Measurements from ENCODE around the gene TMEM117.

TMEM117 gene

DNA sequence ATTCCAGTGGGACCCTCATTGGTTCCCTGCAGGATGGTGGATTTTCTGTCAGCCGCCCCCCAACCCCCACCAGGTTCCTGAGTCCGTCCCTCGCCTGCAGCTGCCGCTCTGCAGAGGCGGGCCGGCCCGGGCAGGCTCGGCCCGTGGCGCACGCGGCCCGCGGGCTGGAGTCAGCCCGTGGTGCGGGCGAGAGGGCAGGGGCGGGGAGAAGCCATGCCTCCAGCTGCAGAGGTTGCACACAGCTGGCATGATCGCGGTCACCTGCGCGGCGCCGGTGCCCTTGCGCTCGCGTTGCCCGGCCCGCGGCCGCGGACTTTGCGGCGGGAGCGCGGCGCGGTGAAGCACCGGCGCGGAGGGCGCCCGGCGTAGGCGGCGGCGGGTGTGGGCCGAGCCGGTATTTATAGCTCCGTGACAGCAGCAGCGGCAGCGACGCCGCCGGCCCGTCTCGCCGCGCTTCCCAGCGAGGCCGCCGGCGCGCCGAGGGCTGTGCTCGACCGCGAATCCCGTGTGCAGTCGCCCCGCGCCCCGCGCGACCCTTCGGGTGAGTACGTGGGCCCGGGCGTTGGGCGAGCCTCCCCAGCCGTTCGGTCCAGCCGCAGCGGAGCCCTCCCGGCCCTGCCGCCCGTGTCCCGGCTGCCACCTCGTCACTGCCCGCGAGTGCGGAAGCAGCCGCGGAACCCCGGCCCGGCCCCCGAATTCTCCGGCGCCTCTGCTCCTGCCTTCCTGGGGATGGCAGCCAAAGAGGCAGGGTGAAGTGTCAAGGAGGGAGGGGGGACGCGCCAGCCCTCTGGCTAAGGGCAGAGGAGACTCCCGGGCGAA lies at the start of gene TMEM117:
TSS of gene TMEM117 (plus strand) at position 426 of the 819 bp plus-strand sequence.
- DNase-seq: peak; percentile 63

DNA sequence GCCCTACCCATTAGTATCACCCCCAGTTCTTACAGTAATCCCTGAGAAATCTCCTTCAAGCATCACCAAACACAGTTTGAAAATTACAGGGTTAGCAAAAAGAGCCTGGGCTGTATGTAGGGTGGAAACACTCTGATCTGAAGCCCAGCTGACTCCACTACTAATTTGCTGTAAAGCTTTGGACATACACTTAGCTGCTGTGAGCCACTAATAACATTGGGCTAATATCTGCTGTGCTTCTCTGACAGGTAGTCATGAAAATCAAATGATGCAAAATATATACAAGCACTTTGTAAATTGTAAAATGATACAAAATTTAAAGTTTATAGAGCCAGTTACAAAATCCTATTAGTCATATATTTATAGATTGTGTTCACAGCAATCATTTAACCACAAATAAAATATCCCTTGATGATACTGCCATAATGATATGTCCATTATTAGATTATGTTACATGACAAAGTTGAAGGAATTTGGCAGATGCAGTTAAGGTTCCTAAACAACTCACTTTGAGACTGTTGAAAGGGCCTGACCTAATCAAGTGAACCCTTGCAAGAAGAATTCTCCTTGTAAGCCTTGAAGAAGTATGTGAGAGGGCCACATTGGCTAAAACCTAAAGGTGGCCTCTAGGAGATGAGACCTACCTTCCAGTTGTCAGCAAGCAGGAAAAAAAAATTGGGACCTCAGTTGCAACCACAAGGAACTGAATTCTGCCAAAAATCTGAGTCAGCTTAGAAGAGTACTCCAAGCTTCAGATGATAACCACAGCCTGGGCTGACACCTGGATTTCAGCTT lies 48.8 kb upstream of the TMEM117 start:
- no peak for DNase-seq

DNA sequence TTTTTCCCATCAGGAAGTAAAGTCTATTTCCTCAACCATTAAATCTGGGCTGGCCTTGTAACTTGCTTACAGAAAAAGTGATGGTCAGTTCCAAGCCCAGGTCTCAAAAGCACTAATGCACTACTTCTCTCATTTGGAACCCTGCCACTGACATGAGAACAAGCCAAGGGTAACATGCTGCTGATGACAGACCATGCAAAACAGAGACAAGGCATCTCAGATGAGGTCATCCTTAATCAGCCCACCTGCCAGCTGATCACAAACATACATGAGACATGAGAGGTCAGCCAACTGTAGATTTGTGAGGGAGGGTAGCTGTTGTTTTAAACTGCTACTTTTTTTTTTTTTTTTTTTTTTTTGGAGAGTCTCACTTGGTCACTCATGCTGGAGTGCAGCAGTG lies 45.9 kb upstream of the TMEM117 start:
- peak; percentile 17 for DNase-seq

DNA sequence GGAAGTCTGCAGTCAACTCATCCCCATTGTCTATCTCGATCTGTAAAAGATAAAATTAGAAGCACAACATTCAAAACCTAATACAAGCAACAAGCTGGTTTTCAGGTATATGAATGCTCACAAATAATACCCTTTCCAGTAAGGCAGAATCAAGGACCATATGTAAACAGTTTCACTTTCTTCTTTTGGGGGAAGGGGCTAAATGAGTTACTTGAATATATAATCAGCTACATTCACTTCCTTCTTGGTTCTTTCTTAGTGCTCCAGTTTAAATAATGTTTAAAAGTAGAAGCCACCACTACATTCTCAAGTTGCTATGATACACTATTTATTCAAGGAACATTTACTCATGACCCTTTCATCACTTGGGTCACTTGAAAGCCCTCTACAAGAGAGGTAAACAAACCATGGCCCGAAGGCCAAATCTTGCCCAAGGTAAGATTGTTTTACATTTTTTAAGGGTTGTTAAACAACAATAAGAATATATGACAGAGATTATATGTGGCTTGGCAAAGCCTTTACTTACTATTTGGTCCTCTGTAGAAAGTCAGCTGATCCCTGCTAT lies 40.1 kb upstream of the TMEM117 start:
- no peak for DNase-seq

DNA sequence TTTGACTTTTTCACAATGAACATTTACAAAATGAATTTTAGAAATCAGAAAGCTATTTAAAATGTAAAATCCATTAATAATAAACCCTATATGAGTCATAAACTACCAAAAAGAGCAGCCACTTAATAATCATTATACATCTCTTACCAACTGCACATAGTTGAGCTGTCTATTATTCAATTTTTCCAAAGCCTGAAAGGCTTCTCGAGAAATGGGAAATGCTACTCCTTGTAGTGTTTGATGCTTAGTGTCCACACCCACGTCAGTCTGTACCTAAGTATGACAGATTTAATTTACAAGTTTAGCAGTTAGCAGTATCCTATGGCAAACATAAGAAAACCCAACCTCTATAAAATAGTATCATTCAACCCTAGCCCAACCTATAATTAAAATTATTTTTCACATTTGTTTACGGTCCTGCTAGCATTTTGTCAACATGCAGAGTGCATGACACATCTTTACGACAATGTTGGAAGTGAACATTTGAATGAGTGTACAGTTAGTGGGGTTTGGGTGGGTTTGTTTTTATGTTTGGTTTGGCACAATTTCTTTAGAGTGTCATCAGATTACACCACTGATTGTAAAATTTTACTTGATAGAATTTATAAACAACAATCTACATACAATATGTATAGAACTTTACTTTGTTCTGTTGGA lies 38.2 kb upstream of the TMEM117 start:
- DNase-seq: no peak

DNA sequence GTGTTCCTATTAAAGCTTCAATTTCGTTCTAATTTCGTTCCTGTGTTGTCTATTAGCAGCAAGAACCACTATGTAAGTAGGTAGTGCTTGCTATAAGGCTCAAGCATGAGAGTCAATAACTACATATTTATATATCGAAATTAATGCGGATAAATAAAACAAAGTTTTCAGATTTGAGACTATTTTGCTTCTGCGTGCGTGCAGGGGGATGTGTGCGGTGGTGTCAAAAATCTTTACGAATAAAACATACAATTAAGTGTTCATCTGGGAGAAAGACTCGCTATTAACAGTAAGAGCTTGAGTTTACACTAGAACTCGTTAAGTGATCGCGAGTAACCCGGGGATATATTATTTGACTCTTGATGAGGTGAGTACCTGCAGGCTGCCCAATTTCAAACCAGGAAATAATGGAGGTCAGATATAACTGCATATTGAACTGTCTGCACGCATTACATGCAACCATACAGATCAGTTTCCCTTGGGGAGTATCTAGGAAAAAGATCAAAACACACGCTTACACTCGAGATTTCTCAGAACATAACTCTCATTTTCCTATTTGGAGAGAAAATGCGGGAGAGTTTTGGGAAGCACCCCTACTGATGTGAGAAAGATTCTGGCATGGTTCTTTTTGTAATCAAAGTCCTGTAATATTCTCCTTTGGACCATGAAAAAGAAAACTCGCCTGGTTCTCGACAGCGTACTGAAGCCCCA lies 30.6 kb upstream of the TMEM117 start:
- DNase-seq: no peak

DNA sequence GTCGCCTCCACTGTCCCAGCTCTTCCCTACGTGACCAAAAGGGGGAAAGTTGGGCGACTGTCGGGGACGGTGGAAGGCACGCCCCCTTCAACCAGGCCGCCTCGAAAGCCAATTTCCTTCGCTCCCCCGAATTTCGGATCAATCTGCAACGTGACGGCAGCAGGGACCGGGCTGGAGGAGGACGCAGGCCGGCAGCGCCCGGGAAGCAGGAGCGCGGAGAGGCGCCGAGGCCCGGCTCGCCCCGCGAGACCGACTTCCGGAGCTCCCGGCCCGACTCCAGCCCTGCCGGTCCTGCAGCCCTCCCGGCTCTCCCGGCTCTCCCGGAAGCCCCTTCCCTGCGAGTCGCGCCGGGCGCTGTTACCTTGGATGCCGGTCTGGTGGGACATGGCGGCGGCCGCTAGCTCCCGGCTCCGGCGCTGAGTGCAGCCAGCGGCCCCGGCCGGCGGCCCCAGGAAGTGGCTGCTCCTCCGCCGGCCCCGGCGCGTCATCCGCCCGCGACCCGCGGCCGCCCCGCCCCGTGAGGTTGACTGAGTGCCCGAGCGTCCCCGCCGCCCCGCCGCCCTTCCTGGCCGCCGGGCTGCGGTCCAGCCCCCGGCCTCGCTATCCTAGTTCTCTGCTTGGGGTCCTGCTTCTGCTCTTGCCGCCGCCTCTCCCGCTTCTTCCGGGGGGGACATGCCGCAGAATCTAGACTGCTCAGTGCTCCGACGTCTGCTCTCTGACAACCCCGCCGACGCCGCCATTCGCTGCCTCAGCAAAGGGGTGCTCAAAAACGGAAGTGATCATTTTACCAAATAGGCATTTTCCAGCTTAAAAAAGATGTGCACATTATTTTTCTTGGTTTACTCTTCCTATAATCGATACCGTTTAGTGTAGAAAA lies 29.8 kb upstream of the TMEM117 start, which contains the start of gene TWF1:
TSS of gene TWF1 (minus strand) at position 458 of the 877 bp plus-strand sequence. CDS start at position 386, 72 bp downstream.
- peak; percentile 88 for DNase-seq

DNA sequence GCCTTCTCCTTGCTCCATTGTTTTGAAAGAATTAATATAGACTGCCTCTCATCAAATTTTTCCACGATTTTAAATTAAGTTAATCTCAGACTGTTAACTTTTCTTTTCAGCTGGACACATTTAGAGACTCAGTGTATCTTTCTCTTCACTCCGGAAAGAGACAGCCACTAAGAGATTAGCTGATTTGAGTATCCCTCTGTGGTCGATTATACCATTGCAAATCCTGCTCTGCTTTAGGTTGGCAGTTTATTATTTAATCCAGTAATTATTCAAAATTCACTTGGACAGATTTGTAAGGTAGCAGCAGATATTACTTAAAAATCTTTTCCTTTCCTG lies 29.2 kb upstream of the TMEM117 start:
- no peak for DNase-seq

DNA sequence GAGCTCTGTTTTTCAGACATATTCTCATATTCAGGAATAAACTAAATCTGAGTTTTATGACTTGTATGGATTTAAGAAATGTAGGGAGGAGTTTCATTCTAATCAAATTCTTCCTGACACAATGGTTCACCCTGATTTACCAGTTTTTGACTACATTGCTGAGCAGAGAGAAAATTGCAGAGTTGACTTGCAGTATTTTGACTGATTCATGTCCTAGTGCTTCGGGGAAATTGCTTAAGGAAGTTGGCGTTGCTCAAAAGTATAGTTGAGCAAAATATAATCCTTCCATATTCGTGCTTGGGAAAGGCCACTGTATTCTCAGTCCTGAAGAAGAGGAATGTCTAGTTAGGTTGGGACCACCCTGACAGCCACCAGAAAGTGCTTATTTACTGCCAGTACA lies 28.5 kb upstream of the TMEM117 start:
- no peak for DNase-seq

DNA sequence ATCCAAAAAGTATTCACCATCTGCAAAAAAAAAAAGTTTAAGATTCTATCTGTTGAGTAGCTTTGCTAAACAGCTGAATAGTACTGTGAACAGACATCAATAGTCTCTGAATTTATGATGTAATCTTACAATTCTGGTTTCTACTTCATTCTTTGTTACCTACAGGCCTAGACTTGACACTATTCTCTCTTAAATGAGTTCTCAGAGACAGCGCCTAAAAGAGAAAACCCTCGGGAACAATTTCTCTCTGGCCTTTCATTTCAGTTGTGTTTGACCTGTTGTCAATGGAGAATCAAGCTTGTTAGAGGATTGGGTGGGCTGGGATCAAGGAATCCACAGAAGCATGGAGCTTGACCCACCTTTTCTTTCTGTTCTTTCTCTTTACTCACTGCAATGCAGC lies 23.8 kb upstream of the TMEM117 start:
- DNase-seq: no peak

DNA sequence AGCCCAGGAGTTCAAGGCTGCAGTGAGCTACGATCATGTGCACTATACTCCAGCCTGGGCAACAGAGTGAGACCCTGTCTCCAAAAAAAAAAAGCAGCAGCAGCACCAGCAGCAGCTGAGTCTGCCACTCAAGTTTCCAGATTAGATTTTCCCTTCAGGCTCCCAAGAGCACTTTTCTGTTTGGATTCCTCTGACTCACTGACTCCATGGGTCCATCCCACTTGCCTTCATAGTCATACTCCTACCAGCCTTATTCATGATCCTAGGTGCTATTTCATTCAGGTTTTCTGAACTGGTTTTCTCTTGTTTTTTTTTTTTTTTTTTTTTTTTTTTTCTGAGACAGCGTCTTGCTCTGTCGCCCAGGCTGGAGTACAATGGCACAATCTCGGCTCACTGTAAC lies 23.0 kb upstream of the TMEM117 start:
- DNase-seq: no peak

DNA sequence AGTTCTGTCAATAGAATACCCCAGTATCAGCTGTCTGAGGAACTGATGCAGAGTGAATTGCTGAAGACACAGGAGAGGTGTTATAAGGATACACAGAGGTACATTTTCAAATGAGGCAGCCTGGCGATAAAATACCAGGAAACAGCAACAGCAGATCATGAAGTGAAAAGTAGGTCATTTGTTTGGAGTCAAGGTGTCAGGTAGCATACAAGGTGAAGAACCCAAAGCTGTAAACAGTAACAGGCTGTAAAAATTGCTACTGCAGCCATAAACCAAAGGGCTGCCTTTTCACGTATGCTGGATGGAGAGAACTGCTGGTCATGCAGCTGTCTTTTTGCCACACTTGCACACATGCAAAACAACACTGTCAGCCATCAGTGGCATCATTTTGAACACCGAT lies 20.5 kb upstream of the TMEM117 start:
- DNase-seq: no peak

DNA sequence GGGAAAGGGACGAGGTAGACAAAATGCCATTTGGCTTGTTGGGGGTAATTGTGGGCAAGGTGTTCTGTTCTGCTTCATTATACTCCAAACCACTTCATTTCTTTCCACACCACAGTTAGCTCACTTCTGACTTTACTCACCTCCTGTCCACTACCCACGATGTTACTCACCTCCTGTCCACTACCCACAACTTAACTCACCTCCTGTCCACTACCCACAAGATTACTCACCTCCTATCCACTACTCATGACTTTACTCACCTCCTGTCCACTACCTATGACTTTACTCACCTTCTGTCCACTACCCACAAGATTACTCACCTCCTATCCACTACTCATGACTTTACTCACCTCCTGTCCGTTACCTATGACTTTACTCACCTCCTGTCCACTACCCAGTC lies 19.7 kb upstream of the TMEM117 start:
- DNase-seq: no peak

DNA sequence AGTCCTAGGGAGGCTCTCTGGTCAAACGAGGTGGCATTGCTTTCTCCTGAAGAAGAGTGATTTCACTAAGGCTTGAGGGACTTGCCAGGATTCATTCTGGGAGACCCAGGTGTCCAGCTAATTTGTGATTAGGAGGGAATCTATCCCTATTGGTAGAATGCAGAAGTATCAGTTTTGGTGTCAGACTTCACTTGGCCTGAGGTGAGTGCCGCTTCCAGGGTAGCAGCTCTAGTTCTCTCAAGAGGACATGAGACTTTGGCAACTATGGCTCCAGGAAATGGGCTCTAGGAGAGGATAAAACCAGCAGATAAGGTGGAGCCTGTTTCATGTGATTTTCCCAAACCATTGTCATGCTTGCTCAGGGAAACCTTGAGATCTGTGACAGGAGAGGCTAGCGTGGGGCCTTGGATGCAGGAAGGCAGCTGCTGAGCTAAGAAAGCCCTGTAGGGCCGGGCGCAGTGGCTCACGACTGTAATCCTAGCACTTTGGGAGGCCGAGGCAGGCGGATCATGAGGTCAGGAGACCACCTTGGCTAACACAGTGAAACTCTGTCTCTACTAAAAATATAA lies 11.6 kb upstream of the TMEM117 start:
- no peak for DNase-seq

DNA sequence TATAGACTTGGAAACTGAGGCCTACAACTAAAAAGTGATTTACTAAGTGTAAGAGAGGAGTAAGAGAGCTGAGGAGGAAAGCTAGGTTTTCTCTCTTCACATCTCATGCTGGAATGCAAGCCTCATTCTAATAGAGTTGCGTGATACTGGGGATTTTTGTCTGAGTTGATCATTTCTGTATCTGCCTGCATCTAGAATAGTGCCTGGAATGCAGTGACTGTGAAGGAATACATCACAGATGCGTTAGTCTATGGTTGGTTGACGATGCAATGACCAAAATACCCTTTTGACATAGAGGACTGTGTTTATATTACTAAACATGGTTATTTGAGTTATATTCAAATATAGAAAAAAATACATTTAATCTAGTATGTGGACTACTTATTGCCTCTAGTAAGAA lies 9.2 kb upstream of the TMEM117 start:
- no peak for DNase-seq

DNA sequence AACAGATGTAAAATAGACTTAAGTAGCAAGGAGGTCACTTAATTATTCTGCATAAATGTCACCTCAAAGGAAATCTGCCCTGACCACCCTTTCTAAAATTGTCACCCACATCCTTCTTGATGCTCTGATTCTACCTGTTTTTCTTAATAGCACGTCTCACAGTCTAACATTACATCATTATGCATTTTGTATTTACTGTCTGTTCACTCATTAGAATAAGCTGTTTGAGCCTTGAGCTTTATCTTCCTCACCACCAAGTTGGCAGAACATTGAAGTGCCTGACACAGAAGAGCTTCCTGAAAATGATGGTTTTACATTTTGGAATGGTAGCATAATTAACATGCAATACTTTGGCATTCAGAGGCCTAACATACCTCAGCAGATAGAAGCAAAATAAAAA lies 8.8 kb upstream of the TMEM117 start:
- DNase-seq: no peak

DNA sequence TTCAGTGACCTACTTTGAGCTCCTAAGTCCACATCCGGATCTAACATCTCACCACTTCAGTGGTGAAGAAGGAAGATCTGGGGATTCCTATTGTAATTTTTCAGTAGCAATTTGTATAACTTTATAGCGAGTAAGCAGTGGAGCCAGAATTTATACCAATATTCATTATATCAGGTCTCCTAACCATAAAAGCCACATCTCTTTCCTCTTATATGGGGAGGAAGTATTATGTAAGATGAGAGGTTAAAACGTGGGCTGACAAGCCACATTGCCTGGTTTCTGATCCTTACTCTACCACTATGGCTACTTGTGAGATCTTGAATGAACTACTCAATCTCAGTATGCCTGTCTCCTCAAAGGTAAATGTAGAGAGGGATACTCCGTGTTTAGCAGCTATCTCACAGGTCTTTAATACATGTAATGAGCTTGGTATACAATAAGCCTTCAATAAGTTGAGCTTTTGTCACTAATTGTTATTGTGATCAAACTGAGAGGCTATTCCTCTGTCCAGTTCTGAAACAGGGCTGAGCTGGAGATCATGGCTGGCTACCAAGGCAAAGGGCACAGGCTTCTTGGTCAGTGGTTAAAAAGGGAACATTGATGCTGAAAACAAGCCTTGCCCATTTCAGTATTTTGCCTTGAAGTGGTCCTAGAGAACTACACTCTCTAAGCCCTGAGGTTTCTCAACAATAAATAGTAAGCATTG lies 3.3 kb upstream of the TMEM117 start:
- no peak for DNase-seq

DNA sequence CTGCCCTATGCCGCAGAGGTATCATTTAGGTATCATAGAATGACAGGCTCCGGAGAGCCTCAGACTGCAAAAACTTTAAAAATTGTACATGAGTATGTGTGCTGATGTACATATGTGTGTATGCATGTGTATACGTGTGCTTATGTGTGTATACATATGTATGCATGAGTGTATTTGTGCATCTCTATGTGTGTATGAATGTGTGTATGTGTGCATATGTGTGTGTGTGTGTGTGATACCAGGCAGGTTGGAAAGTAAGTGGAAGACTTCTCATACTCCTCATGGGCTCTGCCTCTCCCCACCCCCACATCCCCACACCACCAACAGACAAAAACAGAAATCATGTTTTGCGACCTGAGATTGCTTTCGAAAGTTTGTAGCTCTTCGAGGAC lies 621 bp upstream of the TMEM117 start:
- DNase-seq: no peak

DNA sequence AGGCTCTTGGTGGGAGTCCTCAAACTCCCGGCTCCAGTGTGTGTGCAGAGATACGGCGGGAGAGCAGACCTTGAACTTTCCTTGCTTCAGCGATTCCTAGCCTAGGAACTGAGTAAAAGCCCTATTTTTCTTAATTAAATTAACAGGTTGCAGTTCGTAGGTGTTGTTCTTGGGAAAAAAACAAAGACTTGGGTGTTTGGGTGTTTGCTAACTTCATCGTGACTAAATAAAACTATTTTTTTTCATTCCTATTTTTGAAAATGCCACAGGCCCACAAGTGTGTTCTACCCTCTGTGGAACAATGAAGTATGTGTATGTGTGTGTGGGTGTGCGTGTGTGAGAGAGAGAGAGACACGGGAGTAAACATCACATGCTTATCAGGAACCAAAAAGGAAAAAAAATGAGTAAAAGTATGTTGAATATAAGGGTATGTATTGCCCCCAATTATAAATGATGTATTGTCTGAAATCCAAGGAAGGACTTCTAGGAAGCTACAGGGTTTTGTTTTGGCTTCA lies 651 bp downstream of the TMEM117 start:
- DNase-seq: no peak

DNA sequence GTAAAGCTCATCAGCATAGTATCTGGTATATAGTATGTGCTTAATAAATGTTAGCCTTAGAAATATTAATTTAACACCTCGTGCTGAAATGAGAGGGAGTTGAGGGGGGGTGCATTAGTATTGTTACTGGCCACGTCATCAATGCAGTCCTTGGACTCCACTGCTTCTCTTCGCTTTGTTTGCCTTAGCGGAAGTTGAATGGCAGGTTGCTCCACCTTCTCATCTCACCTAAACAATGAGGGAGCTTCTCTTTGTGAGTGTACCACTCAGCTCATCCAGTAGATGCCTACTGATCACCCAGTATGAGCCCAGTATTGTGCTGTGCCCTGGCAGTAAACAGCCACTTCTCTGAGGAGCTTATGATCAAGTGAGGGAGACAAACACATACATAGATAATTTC lies 4.5 kb downstream of the TMEM117 start:
- no peak for DNase-seq

DNA sequence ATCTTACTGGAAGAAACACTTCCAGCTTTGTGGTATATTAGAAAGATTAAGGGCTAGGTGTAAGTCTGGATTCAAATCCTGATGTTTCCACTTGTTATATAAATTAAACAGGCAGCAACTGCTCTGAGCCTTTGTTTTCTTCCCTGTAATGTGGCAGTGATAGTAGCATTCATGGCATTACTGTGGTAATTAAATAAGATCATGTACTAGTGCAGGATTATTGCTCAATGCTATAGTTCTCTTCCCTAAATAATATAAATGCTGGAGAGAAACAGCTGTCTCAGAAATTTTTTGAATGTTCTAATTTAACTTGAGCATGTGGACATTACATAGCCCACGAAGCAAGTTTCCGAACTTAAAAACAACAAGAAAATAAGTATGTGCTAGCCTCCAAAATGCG lies 5.4 kb downstream of the TMEM117 start:
- no peak for DNase-seq
